Calu3 (cell line): ENCODE measurements around the gene DENND11. TPM values are rescaled to one million over a fixed set of nuclear protein-coding genes. Genes with fewer than 3 reads are reported as not detected.

ENCODE experiments used
- BruUV-seq: library from RNA; stranded (reverse); fragments of 400-500 nt; replicated peaks from 2 replicates; lab custom pipeline; 2021; lab: Mats Ljungman, UMichigan
- CTCF ChIA-PET: fragments of 300-600 bp; sonication (Branson Sonifier 250); formaldehyde crosslinking; loops from one replicate; lab custom pipeline; 2022; ENCODE audit warnings: antibody characterized with exemption; lab: Charles Lee
- DNase-seq: peaks from one replicate; pipeline ENCODE4 v3.0.0; 2022
- H3K27ac Mint-ChIP-seq: one replicate; pipeline ENCODE4 v1.8.0; 2022; ENCODE audit warnings: mixed read lengths; ENCODE audit not compliant: unreplicated experiment
- H3K27me3 Mint-ChIP-seq: one replicate; pipeline ENCODE4 v1.8.0; 2022; ENCODE audit warnings: mixed read lengths; ENCODE audit not compliant: unreplicated experiment
- H3K36me3 Mint-ChIP-seq: one replicate; pipeline ENCODE4 v1.8.0; 2022; ENCODE audit warnings: mild to moderate bottlenecking, moderate library complexity, mixed read lengths; ENCODE audit not compliant: insufficient read depth, unreplicated experiment
- H3K4me1 Mint-ChIP-seq: one replicate; pipeline ENCODE4 v1.8.0; 2022; ENCODE audit warnings: mild to moderate bottlenecking, low read depth, mixed read lengths; ENCODE audit not compliant: unreplicated experiment
- H3K4me3 Mint-ChIP-seq: one replicate; pipeline ENCODE4 v1.8.0; 2022; ENCODE audit warnings: mild to moderate bottlenecking, low read depth, moderate library complexity, mixed read lengths; ENCODE audit not compliant: unreplicated experiment
- H3K9me3 Mint-ChIP-seq: one replicate; pipeline ENCODE4 v1.8.0; 2022; ENCODE audit warnings: low read depth, mixed read lengths; ENCODE audit not compliant: unreplicated experiment
- CTCF ChIP-seq: fragments of 200-600 bp; IDR thresholded peaks from one replicate; pipeline ENCODE4 v1.8.0; 2022; ENCODE audit warnings: antibody characterized with exemption; ENCODE audit not compliant: unreplicated experiment
- intact Hi-C: fragments of 100-400 bp; cut with micrococcal nuclease; formaldehyde crosslinking; loops from one replicate; pipeline ENCODE4 v1.10.0; 2022; ENCODE audit not compliant: unreplicated experiment
- total RNA-seq: library from RNA; stranded (reverse); gene quantifications from 2 replicates; pipeline ENCODE4 v1.2.3, GENCODE V29; 2022

Gene DENND11
- total RNA-seq, 1 experiment from 2014 or later, result 26.5 TPM

- H3K36me3 Mint-ChIP-seq, result peaks cover 56% of the 10 kb centered on the region
- peaks cover 32% of the 10 kb centered on the region for H3K4me1 Mint-ChIP-seq
- H3K27me3 Mint-ChIP-seq, result no peaks in the 10 kb centered on the region
- intact Hi-C loops, result no loop called here
- no peak for TF ChIP-seq CTCF
- CTCF ChIA-PET, result interaction anchor here (1.8 kb wide), 1 partner anchor 76 kb away, joined by 6 read pairs; no protein-coding TSS in a partner anchor
- H3K9me3 Mint-ChIP-seq, result no peaks in the 10 kb centered on the region
- DNase-seq, result no peak
- peak overlapping the region; percentile 94 for H3K4me3 Mint-ChIP-seq
- peak overlapping the region; percentile 68 for H3K27ac Mint-ChIP-seq
- BruUV-seq, result no TSS peak
Observed at GRCh38 chr7:141739250-141739649, 37.3 kb upstream of the DENND11 start.

- BruUV-seq, result TSS peak; percentile 70
- TF ChIP-seq CTCF, result no peak
- H3K27ac Mint-ChIP-seq, result peak overlapping the region; percentile 97
- CTCF ChIA-PET, result interaction anchor here (0.6 to 1.8 kb wide), 6 partner anchors 8 to 236 kb away, joined by 3 to 17 read pairs (median 6); no protein-coding TSS in a partner anchor
- no peak for DNase-seq
- no peaks in the 10 kb centered on the region for H3K9me3 Mint-ChIP-seq
- intact Hi-C loops, result loop anchor here (1.0 kb wide), 2 partner anchors 75 to 84 kb away; no protein-coding TSS in a partner anchor
- peaks cover 50% of the 10 kb centered on the region for H3K36me3 Mint-ChIP-seq
- H3K27me3 Mint-ChIP-seq, result no peaks in the 10 kb centered on the region
- peaks cover 32% of the 10 kb centered on the region for H3K4me1 Mint-ChIP-seq
- peak overlapping the region; percentile 94 for H3K4me3 Mint-ChIP-seq
Observed at GRCh38 chr7:141738592-141739013, 36.6 kb upstream of the DENND11 start.

- DNase-seq, result peak; percentile 89
- Mint-ChIP-seq H3K4me3 (peak within 1 kb of the TSS; percentile 94), H3K9me3 (no peaks in the 10 kb centered on the region), H3K4me1 (peaks cover 32% of the 10 kb centered on the region), H3K36me3 (peaks cover 44% of the 10 kb centered on the region), H3K27me3 (peaks cover 2% of the 10 kb centered on the region), H3K27ac (peak within 1 kb of the TSS; percentile 97)
- TF ChIP-seq CTCF, result peak; percentile 54
- intact Hi-C loops, result loop anchor here (1.0 kb wide), 2 partner anchors 75 to 84 kb away; no protein-coding TSS in a partner anchor
- no TSS peak for BruUV-seq
- CTCF ChIA-PET, result interaction anchor here (0.6 to 1.8 kb wide), 6 partner anchors 9 to 237 kb away, joined by 3 to 17 read pairs (median 6); no protein-coding TSS in a partner anchor
Observed at GRCh38 chr7:141737836-141738591, 36.0 kb upstream of the DENND11 start, which contains the start of gene SSBP1. SSBP1 (plus strand) TSS chr7:141738358; CDS start chr7:141739167, 809 bp downstream.

GRCh38 chr7:141737118-141737835 is 35.3 kb upstream of the DENND11 start:
- H3K36me3 Mint-ChIP-seq, result peaks cover 37% of the 10 kb centered on the region
- intact Hi-C loops, result no loop called here
- no peak for TF ChIP-seq CTCF
- peaks cover 24% of the 10 kb centered on the region for H3K4me1 Mint-ChIP-seq
- BruUV-seq, result TSS peak; percentile 68
- peak; percentile 9 for DNase-seq
- H3K27me3 Mint-ChIP-seq, result peaks cover 8% of the 10 kb centered on the region
- CTCF ChIA-PET, result interaction anchor here (1.0 to 1.8 kb wide), 4 partner anchors 49 to 87 kb away, joined by 6 to 17 read pairs (median 8); no protein-coding TSS in a partner anchor
- H3K9me3 Mint-ChIP-seq, result no peaks in the 10 kb centered on the region
- H3K27ac Mint-ChIP-seq, result peak overlapping the region; percentile 97
- H3K4me3 Mint-ChIP-seq, result peak overlapping the region; percentile 94
